Endothelial cell of umbilical vein (primary cell): Measurements from ENCODE around the gene GYPA. TPM values are rescaled to one million over a fixed set of nuclear protein-coding genes. Genes with fewer than 3 reads are reported as not detected.

ENCODE experiments used
- BruUV-seq: library from RNA; stranded (reverse); fragments of 400-500 nt; replicated peaks from 2 replicates; lab custom pipeline; 2021; lab: Mats Ljungman, UMichigan
- CTCF ChIA-PET: fragments of 300-600, 350-600 bp; sonication (Branson Sonifier 250); formaldehyde crosslinking; loops from one replicate; lab custom pipeline; 2021; ENCODE audit warnings: antibody characterized with exemption, inconsistent platforms; lab: Charles Lee
- POLR2A ChIA-PET: fragments of 300-600, 350-600 bp; sonication (Branson Sonifier 250); formaldehyde crosslinking; loops from one replicate; lab custom pipeline; 2021; ENCODE audit warnings: antibody characterized with exemption, inconsistent platforms; lab: Charles Lee
- DNase-seq: peaks from one replicate; pipeline ENCODE4 v3.0.0-alpha.2; 2011; ENCODE audit warnings: low read depth, low spot score
- FAIRE-seq: peaks from 2 replicates; lab custom pipeline; 2011; peaks lifted over from hg19 to GRCh38; lab: Jason Lieb, UNC
- H2AFZ ChIP-seq: 2 replicates; pipeline ENCODE4 v1.6.0; 2012; ENCODE audit warnings: low read depth, low read length, control low read depth, inconsistent platforms
- H3K27ac ChIP-seq: 2 replicates; pipeline ENCODE4 v1.5.1; 2011; ENCODE audit warnings: low read depth, mild to moderate bottlenecking, control low read depth, low read length, moderate library complexity; ENCODE audit not compliant: insufficient read depth
- H3K27me3 ChIP-seq, 2 experiments: 2 replicates each; pipeline versions ENCODE4 v1.6.0 to v1.6.1; 2011; ENCODE audit warnings: low read length in 2 of 2, mixed read lengths in 1 of 2; ENCODE audit not compliant: control insufficient read depth in 2 of 2, insufficient read depth in 2 of 2
- H3K36me3 ChIP-seq, 2 experiments: 2 replicates in 1 of 2; 3 replicates in 1 of 2; pipeline ENCODE4 v1.5.1; 2011; ENCODE audit warnings: low read length in 2 of 2, mild to moderate bottlenecking in 1 of 2, moderate library complexity in 1 of 2; ENCODE audit not compliant: control insufficient read depth in 2 of 2, insufficient read depth in 2 of 2; ENCODE audit errors: extremely low read depth in 1 of 2
- H3K4me1 ChIP-seq: 3 replicates; pipeline ENCODE4 v1.5.1; 2011; ENCODE audit warnings: mild to moderate bottlenecking, low read length; ENCODE audit not compliant: control insufficient read depth, insufficient read depth; ENCODE audit errors: extremely low read depth
- H3K4me2 ChIP-seq: 2 replicates; pipeline ENCODE4 v1.6.1; 2011; ENCODE audit warnings: low read length, control low read depth, mixed read lengths; ENCODE audit not compliant: insufficient read depth
- H3K4me3 ChIP-seq, 3 experiments: fragments of 200-600 bp in 1 of 3; sonication (generic), shearing (Covaris generic) in 1 of 3; replicated peaks in 1 of 3; 2 replicates each; pipeline ENCODE4 v1.5.1; 2011 to 2016; ENCODE audit warnings: control low read depth in 3 of 3, low read length in 3 of 3, mild to moderate bottlenecking in 2 of 3, inconsistent platforms in 1 of 3, low read depth in 1 of 3, moderate library complexity in 1 of 3; ENCODE audit not compliant: insufficient read depth in 1 of 3
- H3K79me2 ChIP-seq: 2 replicates; pipeline ENCODE4 v1.6.0; 2012; ENCODE audit warnings: low read length, inconsistent platforms; ENCODE audit not compliant: control insufficient read depth, insufficient read depth
- H3K9ac ChIP-seq: replicated peaks from 2 replicates; pipeline ENCODE3; 2011; ENCODE audit warnings: low read length, control low read depth; ENCODE audit not compliant: insufficient read depth; ENCODE audit errors: extremely low read depth
- H3K9me1 ChIP-seq: replicated peaks from 3 replicates; pipeline ENCODE4 v1.6.0; 2011; ENCODE audit warnings: mild to moderate bottlenecking, low read length; ENCODE audit not compliant: control insufficient read depth, insufficient read depth; ENCODE audit errors: extremely low read depth
- H3K9me3 ChIP-seq: replicated peaks from 2 replicates; pipeline ENCODE4 v1.5.1; 2012; ENCODE audit warnings: low read length, inconsistent platforms; ENCODE audit not compliant: control insufficient read depth, insufficient read depth
- H4K20me1 ChIP-seq: replicated peaks from 2 replicates; pipeline ENCODE3; 2011; ENCODE audit warnings: mild to moderate bottlenecking, low read length; ENCODE audit not compliant: control insufficient read depth, insufficient read depth; ENCODE audit errors: extremely low read depth
- CTCF ChIP-seq, 2 donors: IDR thresholded peaks; 1 replicate in 1 of 2; 2 replicates in 1 of 2; pipeline ENCODE4 v1.5.1; 2011; ENCODE audit warnings: low read length in 2 of 2, mild to moderate bottlenecking in 2 of 2, moderate library complexity in 2 of 2, control low read depth in 1 of 2, inconsistent platforms in 1 of 2, low read depth in 1 of 2; ENCODE audit not compliant: insufficient read depth in 1 of 2; ENCODE audit errors: extremely low read depth in 1 of 2
- EZH2 ChIP-seq: IDR thresholded peaks from 2 replicates; pipeline ENCODE4 v1.6.1; 2012; ENCODE audit warnings: borderline replicate concordance, low read depth, mild to moderate bottlenecking, moderate library complexity, low read length, inconsistent platforms; ENCODE audit not compliant: severe bottlenecking
- FOS ChIP-seq: IDR thresholded peaks from 2 replicates; pipeline ENCODE4 v1.6.1; 2011; ENCODE audit warnings: mild to moderate bottlenecking, low read length, moderate library complexity, borderline replicate concordance; ENCODE audit not compliant: insufficient read depth
- GATA2 ChIP-seq: IDR thresholded peaks from 2 replicates; pipeline ENCODE4 v1.7.0; 2011; ENCODE audit warnings: low read depth, mild to moderate bottlenecking, moderate library complexity, mixed read lengths, low read length; ENCODE audit not compliant: insufficient read length, insufficient read depth
- JUN ChIP-seq: IDR thresholded peaks from 2 replicates; pipeline ENCODE4 v1.6.1; 2011; ENCODE audit warnings: borderline replicate concordance, low read depth; ENCODE audit not compliant: insufficient read length, insufficient read depth
- MAX ChIP-seq: IDR thresholded peaks from 2 replicates; pipeline ENCODE4 v1.6.1; 2011; ENCODE audit not compliant: insufficient read depth, insufficient read length
- MYC ChIP-seq: IDR thresholded peaks from one replicate; pipeline ENCODE4 v1.6.1; 2011; ENCODE audit warnings: mild to moderate bottlenecking, low read depth, low read length
- POLR2A ChIP-seq: IDR thresholded peaks from 2 replicates; pipeline ENCODE4 v1.6.1; 2012; ENCODE audit warnings: low read depth, mild to moderate bottlenecking, control low read depth, low read length
- POLR2AphosphoS5 ChIP-seq: IDR thresholded peaks from 2 replicates; pipeline ENCODE4 v1.6.1; 2012; ENCODE audit warnings: low read depth, mild to moderate bottlenecking, control low read depth, low read length, moderate library complexity; ENCODE audit not compliant: insufficient read depth
- dilution Hi-C: fragments of 300-500 bp; cut with MboI; formaldehyde crosslinking; loops from one replicate; pipeline ENCODE4 v1.15.0; 2019; ENCODE audit warnings: low sequenced_read_pairs; ENCODE audit not compliant: extremely low pct_ligation_motif_present
- intact Hi-C: fragments of 100-400 bp; cut with micrococcal nuclease; formaldehyde crosslinking; loops from one replicate; pipeline ENCODE4 v1.10.0; 2022
- polyA plus RNA-seq, 4 experiments: library from polyadenylated mRNA; depleted of rRNA in 3 of 4; stranded (reverse) in 3 of 4; unstranded in 1 of 4; fragments of >200 nt; gene quantifications; 2 replicates each; pipeline versions ENCODE4 v1.2.1 to v1.2.3, GENCODE V29; 2011 to 2012; ENCODE audit warnings: missing spikeins in 1 of 4
- total RNA-seq: library from RNA; stranded (reverse); gene quantifications from 2 replicates; pipeline ENCODE4 v1.2.3, GENCODE V29; 2021

Gene GYPA
- total and polyA plus RNA-seq, 2 donors (not counting 3 experiments of a cell fraction or from before 2014, with no cell fraction given): not detected

- H3K4me1 ChIP-seq: no peaks in the 10 kb centered on the region
- H3K27me3 ChIP-seq: peaks cover 4 to 6% of the 10 kb centered on the region in 2 experiments
- FAIRE-seq (no peak), DNase-seq (no peak)
- intact Hi-C loops (no loop called here), dilution Hi-C loops (no loop called here)
- H2AFZ ChIP-seq: no peak overlapping the region
- H3K4me2 ChIP-seq: no peak overlapping the region
- H3K9ac ChIP-seq: no peak overlapping the region
- no TSS peak for BruUV-seq
- H3K4me3 ChIP-seq: no peak overlapping the region
- no peaks in the 10 kb centered on the region for H4K20me1 ChIP-seq
- H3K27ac ChIP-seq: no peak overlapping the region
- ChIA-PET POLR2A (no interaction called here), CTCF (no interaction called here)
- H3K9me1 ChIP-seq: no peaks in the 10 kb centered on the region
- no peaks in the 10 kb centered on the region for H3K79me2 ChIP-seq
- TF ChIP-seq MAX: no peak
- no peak for TF ChIP-seq GATA2
- TF ChIP-seq FOS: no peak
- TF ChIP-seq POLR2AphosphoS5: no peak
- TF ChIP-seq CTCF (IDR thresholded peaks at IDR 0.05; ENCODE audit: extremely low read depth in 1 of 2, insufficient read depth in 1 of 2, low read depth in 1 of 2, low read length in 2 of 2): no peak
- no peak for TF ChIP-seq JUN
- no peak for TF ChIP-seq MYC
- TF ChIP-seq POLR2A: no peak
- TF ChIP-seq EZH2: no peak
- H3K36me3 ChIP-seq: no peaks in the 10 kb centered on the region
- no peaks in the 10 kb centered on the region for H3K9me3 ChIP-seq
These were observed 27.0 kb downstream of the GYPA start for GRCh38 chr4:144113546-144113945.
